GM12878 (cell line): ENCODE data around the gene DVL2. TPM values are rescaled to one million over a fixed set of nuclear protein-coding genes. Genes with fewer than 3 reads are reported as not detected.

Experiments used
- ATAC-seq: fragments of 200-7000 bp; cut with Tn5 transposase; 3 replicates; pipeline ENCODE4 v1.9.1; 2020; ENCODE audit warnings: mild to moderate bottlenecking, moderate library complexity
- BruUV-seq: library from RNA; stranded (reverse); fragments of 400-500 nt; replicated peaks from 2 replicates; lab custom pipeline; 2021; lab: Mats Ljungman, UMichigan
- CTCF ChIA-PET: fragments of 300-600 bp; sonication (Branson Sonifier 250); formaldehyde crosslinking; extraction: SDS; loops from one replicate; lab custom pipeline; 2021; ENCODE audit warnings: inconsistent platforms; lab: Yijun Ruan, JAX
- POLR2A ChIA-PET: fragments of 350-600 bp; formaldehyde crosslinking; extraction: SDS; loops from one replicate; lab custom pipeline; 2021; ENCODE audit warnings: inconsistent platforms; lab: Charles Lee
- RAD21 ChIA-PET: fragments of 300-600 bp; sonication (Branson Sonifier 250); formaldehyde crosslinking; loops from one replicate; lab custom pipeline; 2023; ENCODE audit warnings: antibody characterized with exemption; ENCODE audit not compliant: unreplicated experiment; lab: Charles Lee
- SMC1A ChIA-PET: fragments of 300-600 bp; sonication (Branson Sonifier 250); formaldehyde crosslinking; loops from one replicate; lab custom pipeline; 2023; ENCODE audit not compliant: unreplicated experiment, uncharacterized antibody; lab: Charles Lee
- DNase-seq: peaks from one replicate; pipeline ENCODE4 v3.0.0-alpha.2; 2011; ENCODE audit warnings: low read depth, low spot score
- FAIRE-seq: peaks from 3 replicates; lab custom pipeline; 2011; peaks lifted over from hg19 to GRCh38; lab: Jason Lieb, UNC
- H2AFZ ChIP-seq: 2 replicates; pipeline ENCODE4 v1.6.0; 2011; ENCODE audit warnings: low read depth, low read length, control low read depth; ENCODE audit not compliant: control insufficient read depth
- H3K27ac ChIP-seq: 2 replicates; pipeline ENCODE4 v1.5.1; 2011; ENCODE audit warnings: control low read depth; ENCODE audit not compliant: control insufficient read depth, insufficient read depth
- H3K27me3 ChIP-seq, 2 experiments: replicated peaks in 1 of 2; 2 replicates each; pipeline versions ENCODE4 v1.6.0 to v1.6.1; 2011; ENCODE audit warnings: low read length in 1 of 2; ENCODE audit not compliant: control insufficient read depth in 2 of 2, insufficient read depth in 2 of 2
- H3K36me3 ChIP-seq, 2 experiments: 2 replicates each; pipeline ENCODE4 v1.5.1; 2011; ENCODE audit warnings: low read length in 1 of 2; ENCODE audit not compliant: control insufficient read depth in 2 of 2, insufficient read depth in 2 of 2
- H3K4me1 ChIP-seq: 2 replicates; pipeline ENCODE4 v1.6.1; 2011; ENCODE audit warnings: mild to moderate bottlenecking, low read length, moderate library complexity, mixed read lengths; ENCODE audit not compliant: control insufficient read depth, insufficient read depth
- H3K4me2 ChIP-seq: 2 replicates; pipeline ENCODE4 v1.6.0; 2011; ENCODE audit warnings: control low read depth; ENCODE audit not compliant: control insufficient read depth, insufficient read depth
- H3K4me3 ChIP-seq: fragments of 200-600 bp; sonication (generic); 2 replicates; pipeline ENCODE4 v1.5.1; 2016
- H3K79me2 ChIP-seq: 2 replicates; pipeline ENCODE4 v1.6.0; 2011; ENCODE audit warnings: low read length; ENCODE audit not compliant: control insufficient read depth, insufficient read depth
- H3K9ac ChIP-seq: 2 replicates; pipeline ENCODE4 v1.8.0; 2011; ENCODE audit warnings: low read length, control low read depth, mixed read lengths; ENCODE audit not compliant: control insufficient read depth, insufficient read depth
- H3K9me3 ChIP-seq: replicated peaks from 3 replicates; pipeline ENCODE4 v1.5.1; 2011; ENCODE audit warnings: mild to moderate bottlenecking, low read length; ENCODE audit not compliant: control insufficient read depth, insufficient read depth
- H4K20me1 ChIP-seq: 2 replicates; pipeline ENCODE4 v1.6.0; 2011; ENCODE audit not compliant: control insufficient read depth, insufficient read depth
- ASH2L ChIP-seq: fragments of 300-600, 200-600 bp; sonication (generic); IDR thresholded peaks from 2 replicates; pipeline ENCODE4 v1.6.1; 2017; ENCODE audit warnings: low read depth, mild to moderate bottlenecking, borderline replicate concordance
- EED ChIP-seq: sonication (generic); IDR thresholded peaks from 2 replicates; pipeline ENCODE4 v1.6.1; 2016; ENCODE audit warnings: antibody characterized with exemption, low read depth
- EGR1 ChIP-seq, 2 experiments: IDR thresholded peaks; 1 replicate in 1 of 2; 2 replicates in 1 of 2; pipeline ENCODE4 v1.6.1; 2011 to 2012; ENCODE audit warnings: low read depth in 2 of 2, low read length in 2 of 2, borderline replicate concordance in 1 of 2, mild to moderate bottlenecking in 1 of 2, moderate library complexity in 1 of 2
- FOXM1 ChIP-seq: IDR thresholded peaks from 2 replicates; pipeline ENCODE4 v1.6.1; 2012; ENCODE audit warnings: low read depth, mild to moderate bottlenecking, inconsistent platforms, low read length, moderate library complexity
- IRF4 ChIP-seq: IDR thresholded peaks from 2 replicates; pipeline ENCODE4 v1.6.1; 2011; ENCODE audit warnings: low read depth, low read length
- MEF2A ChIP-seq: IDR thresholded peaks from 2 replicates; pipeline ENCODE4 v1.6.1; 2011; ENCODE audit warnings: low read depth, mild to moderate bottlenecking, low read length, moderate library complexity; ENCODE audit not compliant: insufficient read depth
- NKRF ChIP-seq: fragments of 450-650 bp; conservative IDR thresholded peaks from 2 replicates; pipeline ENCODE4 v1.6.1; 2017; ENCODE audit warnings: mild to moderate bottlenecking, moderate library complexity
- NR2C1 ChIP-seq: fragments of 450-650 bp; IDR thresholded peaks from 2 replicates; pipeline ENCODE4 v1.6.1; 2017; ENCODE audit warnings: antibody characterized with exemption, mild to moderate bottlenecking, moderate library complexity
- POLR2A ChIP-seq: IDR thresholded peaks from 2 replicates; pipeline ENCODE4 v1.6.1; 2011; ENCODE audit warnings: low read depth, mild to moderate bottlenecking, low read length
- POU2F2 ChIP-seq: IDR thresholded peaks from 3 replicates; pipeline ENCODE4 v1.6.1; 2011; ENCODE audit warnings: low read depth, mild to moderate bottlenecking, low read length, borderline replicate concordance
- RAD51 ChIP-seq: fragments of 450-650 bp; IDR thresholded peaks from 2 replicates; pipeline ENCODE4 v1.6.1; 2016; ENCODE audit warnings: moderate library complexity, mild to moderate bottlenecking, inconsistent platforms
- SMC3 ChIP-seq: IDR thresholded peaks from 2 replicates; pipeline ENCODE4 v1.6.1; 2011; ENCODE audit warnings: low read length, improper control_type of control experiment, borderline replicate concordance
- STAT1 ChIP-seq: fragments of 450-650 bp; conservative IDR thresholded peaks from 2 replicates; pipeline ENCODE4 v1.6.1; 2014; ENCODE audit warnings: antibody characterized with exemption, mild to moderate bottlenecking
- TBL1XR1 ChIP-seq: IDR thresholded peaks from 2 replicates; pipeline ENCODE4 v1.6.1; 2012; ENCODE audit warnings: low read depth, low read length, improper control_type of control experiment
- ZNF207 ChIP-seq: fragments of 450-650 bp; IDR thresholded peaks from 2 replicates; pipeline ENCODE4 v1.6.1; 2014; ENCODE audit warnings: antibody characterized with exemption, mild to moderate bottlenecking, borderline replicate concordance
- ZNF274 ChIP-seq: IDR thresholded peaks from one replicate; pipeline ENCODE4 v1.8.0; 2011; ENCODE audit not compliant: insufficient read length, insufficient read depth
- ZZZ3 ChIP-seq: IDR thresholded peaks from 2 replicates; pipeline ENCODE4 v1.6.1; 2011; ENCODE audit warnings: low read depth; ENCODE audit not compliant: control insufficient read depth, insufficient read length
- WGBS: methylation state at CpG from one replicate; pipeline ENCODE4 v1.1.6; 2016; ENCODE audit warnings: low lambda C conversion rate; ENCODE audit not compliant: insufficient replicate concordance, insufficient coverage; ENCODE audit errors: missing lambda C conversion rate; 5-methylcytosine and 5-hydroxymethylcytosine counted together
- in situ Hi-C: fragments of 300-500 bp; cut with MboI; formaldehyde crosslinking; loops from 9 replicates; pipeline ENCODE4 v1.14.3; 2018; ENCODE audit warnings: mixed read lengths
- intact Hi-C: fragments of 100-400 bp; cut with micrococcal nuclease; formaldehyde crosslinking; loops from one replicate; pipeline ENCODE4 v1.14.2; 2022; ENCODE audit not compliant: unreplicated experiment
- polyA plus RNA-seq, 11 experiments: library from polyadenylated mRNA; depleted of rRNA in 4 of 11; unstranded in 6 of 11; stranded (reverse) in 5 of 11; fragments of >200 nt; fragmentation: Nextera tagmentation in 4 of 11; fragmentation: Illumina TruSeq in 1 of 11; extraction: Ambion mirVana in 4 of 11; extraction: Trizol in 1 of 11; gene quantifications; 1 replicate in 1 of 11; 2 replicates in 10 of 11; pipeline versions ENCODE4 v1.2.1 to v1.2.3, GENCODE V29; 2011 to 2016; ENCODE audit warnings: inconsistent platforms in 2 of 11, missing spikeins in 2 of 11, low read depth in 1 of 11
- total RNA-seq, 4 experiments: library from RNA; depleted of rRNA in 3 of 4; stranded (reverse); fragments of >200 nt in 3 of 4; fragmentation: Illumina TruSeq in 1 of 4; extraction: Trizol in 1 of 4; gene quantifications; 2 replicates each; pipeline versions ENCODE4 v1.2.1 to v1.2.3, GENCODE V29; 2013 to 2021
- TF ChIP-seq, protein P1 (sequence below): IDR thresholded peaks from 2 replicates; pipeline ENCODE4 v1.6.1; 2012; ENCODE audit warnings: low read depth, low read length, improper control_type of control experiment
- TF ChIP-seq, protein P2 (sequence below): IDR thresholded peaks from 2 replicates; pipeline ENCODE4 v1.6.1; 2012; ENCODE audit warnings: mild to moderate bottlenecking, low read depth, low read length

DVL2 gene
- total and polyA plus RNA-seq, 10 of the 15 experiments (the other 5 are each of a cell fraction or from before 2014, with no cell fraction given), result 0.97 to 44.8 (median 23.2) TPM

DNA sequence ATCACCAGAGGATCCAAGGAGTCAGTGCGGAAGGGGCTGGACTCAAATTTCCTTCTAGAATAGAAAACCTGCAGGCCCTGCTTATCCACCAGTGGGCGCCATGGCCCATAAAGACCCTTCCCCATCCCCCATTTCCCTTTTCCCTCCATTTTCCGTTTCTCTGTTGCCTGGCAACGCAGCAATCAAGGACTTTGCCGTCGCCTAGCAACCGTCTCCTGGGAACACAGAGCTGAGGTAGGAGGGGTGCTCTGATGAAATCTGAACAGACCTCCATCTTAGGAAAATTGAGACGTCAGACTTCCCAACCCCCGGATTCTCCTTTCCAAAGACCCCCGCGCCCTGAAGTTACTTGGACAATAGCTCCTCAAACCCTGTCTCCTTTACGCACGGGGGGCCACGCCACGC is 20.4 kb downstream of the DVL2 start:
- no peaks in the 10 kb centered on the region for H3K79me2 ChIP-seq
- ATAC-seq (peak; percentile 3), DNase-seq (no peak), FAIRE-seq (no peak)
- WGBS, result 4% methylated on average over 15 of the region's 15 CpGs
- H2AFZ ChIP-seq, result peak overlapping the region; percentile 13
- no peaks in the 10 kb centered on the region for H3K36me3 ChIP-seq
- SMC1A ChIA-PET, result interaction anchor here (1.6 kb wide), 1 partner anchor 37 kb away, joined by 4 read pairs; the partner anchor contains the start of gene CTDNEP1
- RAD21 ChIA-PET, result interaction anchor here (0.7 to 0.9 kb wide), 4 partner anchors 36 to 297 kb away, joined by 3 to 4 read pairs (median 3); no protein-coding TSS in a partner anchor
- no peaks in the 10 kb centered on the region for H4K20me1 ChIP-seq
- intact Hi-C loops (loop anchor here (1.0 to 5.0 kb wide), 4 partner anchors 9 to 83 kb away; partner anchors contain the start of genes ELP5 and PHF23), in situ Hi-C loops (no loop called here)
- CTCF ChIA-PET, result interaction anchor here (0.8 to 1.9 kb wide), 7 partner anchors 26 to 210 kb away, joined by 3 to 7 read pairs (median 4); partner anchors contain the start of gene ACAP1
- H3K27me3 ChIP-seq, result no peaks in the 10 kb centered on the region
- H3K4me1 ChIP-seq, result peaks cover 18% of the 10 kb centered on the region
- H3K27ac ChIP-seq, result no peak overlapping the region; the same call in 1 of the 2 replicates
- no peak overlapping the region for H3K9ac ChIP-seq
- BruUV-seq, result no TSS peak
- POLR2A ChIA-PET, result interaction anchor here (0.6 to 2.6 kb wide), 5 partner anchors 20 to 474 kb away, joined by 3 to 7 read pairs (median 3); partner anchors contain the start of genes DVL2 and WRAP53
- H3K4me3 ChIP-seq, result peak overlapping the region; percentile 72; the same call in 1 of the 2 replicates
- H3K9me3 ChIP-seq, result no peaks in the 10 kb centered on the region
- peak overlapping the region; percentile 89 for H3K4me2 ChIP-seq
- TF ChIP-seq FOXM1, result no peak
- TF ChIP-seq, protein P1, sequence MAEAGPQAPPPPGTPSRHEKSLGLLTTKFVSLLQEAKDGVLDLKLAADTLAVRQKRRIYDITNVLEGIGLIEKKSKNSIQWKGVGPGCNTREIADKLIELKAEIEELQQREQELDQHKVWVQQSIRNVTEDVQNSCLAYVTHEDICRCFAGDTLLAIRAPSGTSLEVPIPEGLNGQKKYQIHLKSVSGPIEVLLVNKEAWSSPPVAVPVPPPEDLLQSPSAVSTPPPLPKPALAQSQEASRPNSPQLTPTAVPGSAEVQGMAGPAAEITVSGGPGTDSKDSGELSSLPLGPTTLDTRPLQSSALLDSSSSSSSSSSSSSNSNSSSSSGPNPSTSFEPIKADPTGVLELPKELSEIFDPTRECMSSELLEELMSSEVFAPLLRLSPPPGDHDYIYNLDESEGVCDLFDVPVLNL, result no peak
- no peak for TF ChIP-seq MEF2A
- TF ChIP-seq POU2F2, result no peak
- no peak for TF ChIP-seq POLR2A
- TF ChIP-seq EED, result 0 out of 2 replicates have a peak, but pooled peaks have one; percentile 49
- no peak for TF ChIP-seq ZNF274
- peak; percentile 84 for TF ChIP-seq ZNF207
- peak; percentile 31; the same call in 1 of the 2 replicates for TF ChIP-seq SMC3
- no peak for TF ChIP-seq STAT1
- TF ChIP-seq ASH2L, result no peak
- TF ChIP-seq IRF4, result no peak
- no peak for TF ChIP-seq RAD51
- TF ChIP-seq EGR1 (IDR thresholded peaks at IDR 0.05; ENCODE audit: borderline replicate concordance in 1 of 2, low read depth in 2 of 2, low read length in 2 of 2), result no peak
- TF ChIP-seq TBL1XR1, result no peak
- TF ChIP-seq NR2C1, result no peak; the same call in 1 of the 2 replicates
- 0 out of 2 replicates have a peak, but pooled peaks have one; percentile 31 for TF ChIP-seq NKRF
- TF ChIP-seq ZZZ3, result no peak
- TF ChIP-seq, protein P2, sequence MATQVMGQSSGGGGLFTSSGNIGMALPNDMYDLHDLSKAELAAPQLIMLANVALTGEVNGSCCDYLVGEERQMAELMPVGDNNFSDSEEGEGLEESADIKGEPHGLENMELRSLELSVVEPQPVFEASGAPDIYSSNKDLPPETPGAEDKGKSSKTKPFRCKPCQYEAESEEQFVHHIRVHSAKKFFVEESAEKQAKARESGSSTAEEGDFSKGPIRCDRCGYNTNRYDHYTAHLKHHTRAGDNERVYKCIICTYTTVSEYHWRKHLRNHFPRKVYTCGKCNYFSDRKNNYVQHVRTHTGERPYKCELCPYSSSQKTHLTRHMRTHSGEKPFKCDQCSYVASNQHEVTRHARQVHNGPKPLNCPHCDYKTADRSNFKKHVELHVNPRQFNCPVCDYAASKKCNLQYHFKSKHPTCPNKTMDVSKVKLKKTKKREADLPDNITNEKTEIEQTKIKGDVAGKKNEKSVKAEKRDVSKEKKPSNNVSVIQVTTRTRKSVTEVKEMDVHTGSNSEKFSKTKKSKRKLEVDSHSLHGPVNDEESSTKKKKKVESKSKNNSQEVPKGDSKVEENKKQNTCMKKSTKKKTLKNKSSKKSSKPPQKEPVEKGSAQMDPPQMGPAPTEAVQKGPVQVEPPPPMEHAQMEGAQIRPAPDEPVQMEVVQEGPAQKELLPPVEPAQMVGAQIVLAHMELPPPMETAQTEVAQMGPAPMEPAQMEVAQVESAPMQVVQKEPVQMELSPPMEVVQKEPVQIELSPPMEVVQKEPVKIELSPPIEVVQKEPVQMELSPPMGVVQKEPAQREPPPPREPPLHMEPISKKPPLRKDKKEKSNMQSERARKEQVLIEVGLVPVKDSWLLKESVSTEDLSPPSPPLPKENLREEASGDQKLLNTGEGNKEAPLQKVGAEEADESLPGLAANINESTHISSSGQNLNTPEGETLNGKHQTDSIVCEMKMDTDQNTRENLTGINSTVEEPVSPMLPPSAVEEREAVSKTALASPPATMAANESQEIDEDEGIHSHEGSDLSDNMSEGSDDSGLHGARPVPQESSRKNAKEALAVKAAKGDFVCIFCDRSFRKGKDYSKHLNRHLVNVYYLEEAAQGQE, result no peak
